Measurements from ENCODE around the gene RASGEF1B.

The RASGEF1B gene

GRCh38 chr4:81471588-81472280 is at the start of gene RASGEF1B:
Gene RASGEF1B (minus strand): TSS chr4:81471907. CDS start chr4:81459508, 12,399 bp downstream.
- peak; percentile 94 for DNase-seq (ENCODE audit: low read depth)
- peak within 1 kb of the TSS; percentile 69 for H3K4me3 ChIP-seq (ENCODE audit: low read length)
- no peak for TF ChIP-seq CTCF (IDR thresholded peaks at IDR 0.05; ENCODE audit: insufficient read depth, low read depth, low read length, missing control alignments)

GRCh38 chr4:81519856-81520255 is 48.1 kb upstream of the RASGEF1B start:
- no peak for TF ChIP-seq CTCF (IDR thresholded peaks at IDR 0.05; ENCODE audit: insufficient read depth, low read depth, low read length, missing control alignments)
- DNase-seq (ENCODE audit: low read depth): no peak
- no peak overlapping the region for H3K4me3 ChIP-seq (ENCODE audit: low read length)

- DNase-seq (ENCODE audit: low read depth): no peak
- no peak overlapping the region for H3K4me3 ChIP-seq (ENCODE audit: low read length)
- TF ChIP-seq CTCF (IDR thresholded peaks at IDR 0.05; ENCODE audit: insufficient read depth, low read depth, low read length, missing control alignments): no peak
Measured at GRCh38 chr4:81519427-81519773, 47.7 kb upstream of the RASGEF1B start.

- no peak for DNase-seq (ENCODE audit: low read depth)
- H3K4me3 ChIP-seq (ENCODE audit: low read length): no peak overlapping the region
- TF ChIP-seq CTCF (IDR thresholded peaks at IDR 0.05; ENCODE audit: insufficient read depth, low read depth, low read length, missing control alignments): no peak
Measured at GRCh38 chr4:81518762-81519426, 47.2 kb upstream of the RASGEF1B start.

DNA sequence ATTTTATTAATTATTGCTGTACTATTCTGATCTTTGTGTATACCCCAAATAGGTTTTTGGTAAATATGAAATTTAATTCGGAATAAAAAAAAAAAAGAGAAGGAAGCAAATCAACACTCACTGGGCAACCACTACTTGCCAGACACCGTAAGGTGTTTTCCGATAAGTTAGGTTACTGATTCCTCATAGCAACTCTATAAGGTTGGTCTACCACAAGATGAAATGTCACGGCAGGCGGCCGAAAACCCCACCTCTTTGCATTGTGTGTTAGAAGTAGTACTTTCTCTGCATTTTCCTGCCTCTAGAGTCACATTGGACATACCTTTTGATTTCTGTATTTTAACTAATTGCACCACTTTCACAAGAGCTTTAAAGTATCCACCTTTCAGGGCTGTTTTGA is 44.5 kb upstream of the RASGEF1B start:
- no peak overlapping the region for H3K4me3 ChIP-seq (ENCODE audit: low read length)
- DNase-seq (ENCODE audit: low read depth): no peak
- no peak for TF ChIP-seq CTCF (IDR thresholded peaks at IDR 0.05; ENCODE audit: insufficient read depth, low read depth, low read length, missing control alignments)

GRCh38 chr4:81512757-81513501 is 41.2 kb upstream of the RASGEF1B start:
- DNase-seq (ENCODE audit: low read depth): no peak
- no peak for TF ChIP-seq CTCF (IDR thresholded peaks at IDR 0.05; ENCODE audit: insufficient read depth, low read depth, low read length, missing control alignments)
- no peak overlapping the region for H3K4me3 ChIP-seq (ENCODE audit: low read length)

All from epithelial cell of esophagus (primary cell).